GM12874 (cell line): ENCODE data around the gene NUP98.

Experiments used
- CTCF ChIP-seq: IDR thresholded peaks from 2 replicates; pipeline ENCODE4 v1.5.1; 2011; ENCODE audit warnings: low read depth, mild to moderate bottlenecking, control low read depth, low read length, moderate library complexity; ENCODE audit not compliant: insufficient read depth

NUP98 gene

GRCh38 chr11:3737386-3737933 is 59.9 kb downstream of the NUP98 start:
- TF ChIP-seq CTCF: no peak

DNA sequence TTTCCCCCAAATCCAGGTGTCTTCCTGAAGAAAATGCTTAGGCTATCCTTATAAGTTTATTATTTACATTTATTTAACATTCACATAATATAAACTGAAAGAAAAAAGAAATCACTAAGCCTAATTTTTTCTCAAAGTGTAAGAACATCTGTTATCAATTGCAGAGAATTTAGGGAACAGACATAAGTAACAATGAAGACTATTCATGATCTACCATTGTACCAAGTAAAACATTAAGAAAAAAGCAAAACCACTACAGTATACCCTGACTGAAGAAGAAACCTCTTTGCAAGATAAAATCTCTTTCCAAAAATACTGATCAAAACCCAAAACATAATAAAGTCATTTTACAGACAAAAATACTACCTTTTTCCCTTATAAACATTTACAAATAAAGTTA is 60.5 kb downstream of the NUP98 start:
- TF ChIP-seq CTCF: no peak

GRCh38 chr11:3735827-3736226 is 61.5 kb downstream of the NUP98 start:
- TF ChIP-seq CTCF: no peak

- TF ChIP-seq CTCF: no peak
These were observed 64.5 kb downstream of the NUP98 start for GRCh38 chr11:3732671-3733436.

GRCh38 chr11:3723014-3723708 is 74.2 kb downstream of the NUP98 start:
- no peak for TF ChIP-seq CTCF

GRCh38 chr11:3722100-3722499 is 75.3 kb downstream of the NUP98 start:
- no peak for TF ChIP-seq CTCF

GRCh38 chr11:3720997-3721396 is 76.4 kb downstream of the NUP98 start:
- no peak for TF ChIP-seq CTCF
